NCI-H2029 (cell line): Measurements from ENCODE around the gene CRK.

Experiments used
- DNase-seq: peaks from one replicate; lab custom pipeline; 2025; lab: John Stamatoyannopoulos, UW

The CRK gene

DNA sequence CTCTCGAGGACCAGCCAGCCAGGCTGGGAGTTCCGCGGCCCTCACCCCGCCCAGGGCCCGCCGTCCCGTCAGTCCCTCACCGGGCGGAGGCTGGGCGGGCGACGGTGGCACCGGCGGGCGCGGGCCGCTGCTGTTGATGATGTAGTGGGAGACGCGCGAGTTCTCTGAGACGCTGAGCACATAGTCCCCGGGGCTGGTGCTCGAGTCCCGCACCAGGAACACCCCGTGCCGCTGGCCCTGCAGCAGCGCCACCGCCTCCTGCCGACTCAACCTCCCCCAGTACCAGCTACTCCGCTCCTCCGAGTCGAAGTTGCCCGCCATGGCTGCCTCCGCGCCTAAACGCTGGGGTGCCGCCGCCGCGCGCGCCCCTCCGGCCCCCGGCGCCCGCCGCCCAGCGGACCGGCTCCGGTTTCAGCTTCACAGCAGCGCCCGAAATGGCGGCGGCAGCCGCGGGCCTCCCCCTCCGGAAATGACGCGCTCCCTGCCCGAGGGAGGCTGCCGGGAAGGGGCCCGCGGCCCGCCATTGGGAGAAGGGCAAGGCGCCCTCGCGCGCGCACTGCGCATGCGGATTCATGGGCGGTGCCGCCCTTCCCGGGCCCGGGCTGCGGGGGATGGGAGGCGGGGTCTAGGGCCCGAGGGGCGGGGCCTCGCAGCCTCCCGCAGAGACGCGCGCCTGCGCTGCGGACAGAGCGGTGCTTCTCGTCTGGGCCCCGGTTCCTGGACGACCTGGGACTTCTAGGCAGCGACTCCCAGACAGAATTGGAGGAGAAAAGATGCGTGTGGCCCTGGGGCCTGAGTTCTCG lies at the start of gene CRK:
TSS of gene CRK (minus strand) at position 436 of the 803 bp plus-strand sequence. CDS start at position 321, 115 bp downstream.
- peak; percentile 82 for DNase-seq

- no peak for DNase-seq
These were observed 49.6 kb upstream of the CRK start for GRCh38 chr17:1505586-1505985.

DNA sequence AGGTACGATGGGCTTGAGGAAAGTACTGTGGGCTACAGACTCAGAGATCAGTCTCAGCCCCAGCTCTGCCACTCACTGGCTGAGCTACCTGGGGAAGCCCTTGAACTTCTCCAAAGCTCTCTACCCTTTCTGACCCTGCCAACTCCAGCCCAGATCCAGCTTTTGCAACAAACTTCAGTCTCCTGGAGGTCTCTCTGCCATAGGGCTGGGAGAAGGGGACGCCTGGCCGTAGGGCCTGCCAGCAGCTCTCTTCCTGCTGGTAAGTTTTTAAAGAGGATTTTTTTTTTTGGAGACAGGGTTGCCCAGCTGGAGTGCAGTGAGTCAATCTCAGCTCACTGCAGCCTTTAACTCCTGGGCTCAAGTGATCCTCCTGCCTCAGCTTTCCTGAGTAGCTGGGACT lies 48.8 kb upstream of the CRK start:
- no peak for DNase-seq

- no peak for DNase-seq
These were observed 47.7 kb upstream of the CRK start for GRCh38 chr17:1503699-1504098.

DNA sequence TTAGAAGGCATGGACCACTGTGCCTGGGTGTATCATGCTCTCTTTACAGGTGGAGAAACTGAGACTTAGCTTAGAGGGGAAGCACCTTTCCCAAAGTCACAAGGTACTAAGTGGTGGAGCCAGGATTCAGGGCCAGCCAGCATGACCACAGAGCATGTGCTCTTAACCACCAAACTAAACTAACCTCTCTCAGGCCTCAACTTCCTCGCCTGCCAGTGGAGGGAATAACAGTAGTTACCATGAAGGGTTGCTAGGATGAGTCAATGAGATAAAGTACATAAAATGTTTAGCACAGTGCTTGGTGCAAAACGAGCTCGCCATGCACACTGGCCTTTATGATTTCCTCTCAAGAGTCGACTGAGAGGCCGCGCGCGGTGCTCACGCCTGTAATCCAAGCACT lies 42.8 kb upstream of the CRK start:
- no peak for DNase-seq

DNA sequence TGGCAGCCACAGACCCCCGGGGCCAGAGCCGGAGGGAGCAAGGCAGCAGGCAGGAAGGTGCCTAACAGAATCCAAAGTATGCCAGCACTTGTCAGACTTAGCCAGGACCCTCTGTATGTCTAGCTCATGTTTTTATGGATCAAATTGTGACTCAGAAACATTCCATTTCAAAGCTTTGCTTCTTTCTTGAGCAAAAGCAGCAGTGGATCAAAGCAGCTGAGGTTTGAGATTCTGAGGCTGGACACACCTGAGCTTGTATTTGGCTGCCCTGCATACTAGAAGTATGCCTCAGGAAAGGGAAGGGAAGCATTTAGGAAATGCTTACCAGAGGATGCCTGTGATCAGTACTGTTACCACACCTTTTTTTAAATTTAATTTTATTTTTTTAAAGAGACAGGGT lies 42.2 kb upstream of the CRK start:
- no peak for DNase-seq

DNA sequence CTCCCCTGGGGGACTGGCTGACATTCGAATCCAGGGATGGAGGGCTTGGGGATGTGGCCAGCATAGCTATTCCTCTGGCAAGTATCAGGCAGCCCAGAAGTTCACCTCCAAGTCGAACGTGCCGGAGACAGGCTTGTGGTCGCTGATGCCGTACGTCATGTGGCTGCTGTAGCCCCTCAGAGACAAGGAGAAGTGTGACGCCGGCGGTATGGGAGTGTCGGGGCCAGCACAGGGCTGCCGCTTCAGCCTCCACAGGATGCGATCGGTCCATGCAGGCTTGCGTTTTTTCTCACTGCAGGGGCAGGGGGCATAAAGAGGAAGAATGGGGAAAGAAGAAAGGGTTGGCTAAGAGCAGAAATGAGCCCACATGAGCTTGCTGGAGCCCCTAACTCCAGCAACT lies 41.8 kb upstream of the CRK start:
- DNase-seq: no peak

DNA sequence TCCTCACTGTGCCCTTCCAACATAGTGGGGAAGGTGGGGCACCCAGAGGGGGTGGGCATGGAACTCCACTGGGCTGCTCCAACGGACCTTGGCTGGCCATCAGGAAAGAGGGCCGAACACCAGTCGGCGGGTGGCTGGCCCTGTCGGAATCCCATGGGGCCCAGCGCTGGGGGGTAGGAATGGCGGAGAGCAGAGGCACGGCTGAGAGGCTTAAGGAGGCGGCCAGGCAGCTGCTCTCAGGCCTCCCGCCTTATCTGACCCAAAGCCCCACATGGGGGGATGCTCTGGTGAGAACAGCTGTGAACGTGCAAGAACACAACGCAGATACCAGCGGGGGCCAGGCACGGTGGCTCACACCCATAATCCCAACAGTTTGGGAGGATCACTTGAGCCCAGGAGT lies 40.8 kb upstream of the CRK start:
- no peak for DNase-seq

DNA sequence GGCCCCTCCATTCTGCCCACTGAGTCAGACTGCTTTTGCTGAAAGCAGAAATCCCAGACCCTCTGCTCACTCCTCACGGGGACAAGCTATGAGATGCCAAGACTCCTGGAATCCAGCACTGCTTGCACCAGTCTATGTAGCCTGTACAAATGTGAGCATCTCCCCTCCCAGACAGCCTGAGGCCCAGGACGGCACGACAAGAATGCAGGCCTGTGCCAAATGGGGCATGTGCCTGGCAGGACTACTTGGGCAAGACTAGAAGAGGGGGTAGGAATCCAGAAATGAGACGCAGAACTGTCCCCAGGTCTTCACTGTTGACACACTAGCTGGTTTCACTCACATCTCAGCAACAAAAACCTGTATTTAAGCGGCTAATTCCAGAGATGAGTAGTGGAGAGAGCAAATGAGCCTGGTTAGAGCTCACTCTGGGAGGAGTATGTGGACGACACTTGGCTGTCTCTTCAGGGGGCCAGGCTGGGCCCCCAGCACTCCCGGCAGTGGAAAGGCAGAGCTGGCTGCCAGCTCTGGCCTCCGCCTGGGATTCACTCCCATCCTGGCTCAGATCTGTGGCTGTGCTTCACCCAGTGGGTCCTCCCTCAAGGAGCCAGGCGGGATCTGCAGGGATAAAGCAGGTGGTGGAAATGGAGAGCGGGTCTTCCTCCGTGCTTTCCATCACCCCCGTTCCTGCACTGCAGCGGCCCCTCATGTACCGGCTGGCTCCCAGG lies 39.4 kb upstream of the CRK start:
- no peak for DNase-seq

- no peak for DNase-seq
These were observed 38.8 kb upstream of the CRK start for GRCh38 chr17:1494736-1495253.

- DNase-seq: no peak
These were observed 38.2 kb upstream of the CRK start for GRCh38 chr17:1494203-1494602.

DNA sequence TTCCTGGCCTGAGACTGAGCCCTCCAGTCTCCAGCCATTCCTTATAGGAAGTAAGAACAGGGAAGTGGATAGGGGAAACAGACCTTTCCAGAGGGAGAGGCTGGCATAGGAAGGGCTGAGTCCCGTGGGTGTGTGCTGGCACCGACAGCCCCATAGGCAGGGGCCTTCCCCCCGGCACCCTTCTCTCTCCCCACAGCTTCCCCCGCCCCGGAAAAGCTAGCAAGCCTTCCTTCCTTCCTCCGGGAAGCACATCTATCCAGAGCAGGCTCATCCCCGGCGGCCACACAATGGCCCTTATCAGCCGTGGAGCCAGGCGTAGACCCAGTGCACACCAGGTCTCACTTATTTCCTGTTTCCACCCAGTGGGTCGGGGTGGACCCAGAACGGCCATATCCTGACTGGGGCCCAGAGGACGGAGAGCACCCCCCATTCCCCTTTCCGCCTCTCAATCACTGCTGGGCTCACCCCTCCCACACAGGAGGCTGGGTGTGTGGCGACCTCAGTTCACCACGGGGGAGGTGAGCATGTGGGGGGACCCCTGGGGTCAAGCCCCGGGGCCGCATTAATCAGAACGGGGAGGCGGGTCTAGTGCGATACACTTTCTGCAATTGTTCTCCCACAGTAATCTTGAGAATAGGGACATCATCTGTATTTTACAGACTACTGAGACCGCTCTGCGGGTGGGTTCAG lies 37.4 kb upstream of the CRK start:
- no peak for DNase-seq

GRCh38 chr17:1492249-1493206 lies 36.5 kb upstream of the CRK start, which contains the start of gene MYO1C:
MYO1C (minus strand) TSS chr17:1492686; CDS start chr17:1492487, 199 bp downstream.
- no peak for DNase-seq

GRCh38 chr17:1491443-1492248 lies 35.6 kb upstream of the CRK start:
- no peak for DNase-seq

GRCh38 chr17:1490643-1491442 lies 34.8 kb upstream of the CRK start:
- DNase-seq: no peak

DNA sequence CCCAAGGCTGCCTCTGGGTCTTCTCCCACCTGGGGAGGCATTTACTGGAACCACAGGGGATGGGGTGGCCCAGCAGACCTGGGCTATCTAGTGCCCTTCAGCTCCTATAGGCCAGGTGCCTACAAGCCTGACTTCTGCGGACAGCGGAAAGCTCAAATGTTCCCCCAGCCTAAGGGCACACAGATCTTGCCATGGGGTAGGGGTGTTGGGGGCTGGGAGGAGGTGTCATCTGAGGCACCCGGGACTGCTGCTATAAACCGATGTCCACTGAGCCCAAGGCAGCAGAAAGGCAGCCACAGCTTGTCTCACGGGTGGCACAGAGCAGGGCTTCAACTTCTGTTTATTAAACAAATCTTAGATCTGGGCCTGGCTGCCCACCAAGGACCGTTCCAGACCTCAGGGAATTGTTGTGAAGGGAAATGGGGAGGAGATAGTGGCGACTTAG lies 32.8 kb upstream of the CRK start:
- DNase-seq: no peak

- no peak for DNase-seq
These were observed 32.1 kb upstream of the CRK start for GRCh38 chr17:1487939-1488825.
